HG02798 (cell line): ENCODE data around the gene SART3.
"Not testable (repeated sequence)": the region's sequence is repeated elsewhere in the genome, so short reads cannot be mapped to it uniquely, and the experiment has no call there.

Experiments used
- ATAC-seq: cut with Tn5 transposase; IDR thresholded peaks from one replicate; pipeline ENCODE4 v1.9.1; 2021; ENCODE audit warnings: mild to moderate bottlenecking; ENCODE audit not compliant: unreplicated experiment, poor library complexity

The SART3 gene

GRCh38 chr12:108505129-108505528, 55.8 kb downstream of the SART3 start:
- no peak for ATAC-seq

DNA sequence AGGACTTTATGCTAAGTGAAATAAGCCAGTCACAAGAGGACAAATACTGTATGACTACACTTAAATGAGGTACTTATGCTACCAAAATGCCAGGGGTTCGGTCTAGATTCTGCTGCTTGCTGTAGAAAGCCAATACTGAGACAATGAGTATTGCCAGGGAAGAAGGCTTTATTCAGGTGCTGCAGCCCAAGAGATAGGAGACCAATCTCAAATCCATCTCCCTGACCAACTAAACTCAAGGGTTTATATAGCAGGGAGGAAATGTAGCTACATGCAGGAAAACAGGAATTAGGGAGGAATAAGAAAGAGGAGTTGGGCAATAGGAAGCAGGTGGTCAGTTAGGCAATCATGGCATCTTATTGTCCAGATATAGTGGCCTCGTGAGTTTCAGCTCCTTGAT, 58.1 kb downstream of the SART3 start:
- no peak for ATAC-seq

- no peak for ATAC-seq
These were observed 62.8 kb downstream of the SART3 start for GRCh38 chr12:108498136-108498535.

DNA sequence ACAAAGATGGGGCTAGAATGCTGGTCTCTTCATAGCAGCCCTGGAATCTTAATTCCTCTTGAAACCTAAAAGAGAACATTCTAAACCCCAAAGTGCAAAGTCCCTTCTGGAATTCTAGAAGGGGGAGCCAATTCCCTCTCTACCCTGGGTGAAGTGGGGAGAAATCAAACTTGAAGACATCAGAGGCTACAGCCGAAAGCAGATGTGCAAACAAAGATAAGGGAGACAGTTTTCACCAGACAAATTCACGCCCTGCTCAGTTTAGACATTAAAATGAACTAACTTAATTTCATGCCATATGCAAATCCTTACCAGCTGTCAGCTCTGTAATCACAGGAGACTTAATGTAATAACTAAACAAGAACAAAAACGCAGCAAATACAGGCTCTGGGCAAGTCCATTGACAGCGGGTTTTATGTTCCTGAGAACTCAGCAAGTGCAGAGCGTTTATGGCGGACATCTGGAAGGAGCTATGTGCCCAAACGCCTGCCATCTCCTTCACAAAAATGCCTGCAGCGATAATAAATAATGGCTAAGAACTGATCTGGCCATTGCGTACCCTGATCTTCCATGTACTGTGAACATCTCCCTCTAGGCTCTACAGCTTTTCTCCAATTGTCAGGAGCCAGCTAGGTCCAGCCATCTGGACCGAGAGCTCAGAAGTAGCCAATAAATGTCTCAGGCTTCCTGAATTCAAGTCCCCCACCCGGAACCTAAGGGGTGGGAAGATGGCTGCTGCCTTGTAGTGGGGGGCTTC, 65.0 kb downstream of the SART3 start:
- ATAC-seq, result no peak

DNA sequence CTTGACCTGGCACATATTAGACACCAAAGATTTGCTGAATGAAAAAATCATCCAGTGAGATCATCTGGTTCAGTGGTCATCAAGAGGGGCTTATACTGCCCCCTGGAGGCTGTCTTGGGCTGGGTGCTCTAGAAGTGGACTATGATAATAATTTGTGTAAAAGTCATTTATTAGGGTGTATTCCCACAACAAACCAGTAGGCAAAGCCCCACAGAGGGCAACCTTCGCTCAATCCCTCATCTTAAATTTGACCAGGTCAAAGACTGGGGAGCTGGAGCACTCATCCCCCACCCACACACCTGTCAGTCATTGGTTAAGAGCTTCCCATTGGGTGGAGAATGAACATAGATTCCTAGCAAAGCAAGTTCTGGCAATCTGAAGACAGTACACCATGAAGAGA, 65.9 kb downstream of the SART3 start:
- ATAC-seq, result no peak

DNA sequence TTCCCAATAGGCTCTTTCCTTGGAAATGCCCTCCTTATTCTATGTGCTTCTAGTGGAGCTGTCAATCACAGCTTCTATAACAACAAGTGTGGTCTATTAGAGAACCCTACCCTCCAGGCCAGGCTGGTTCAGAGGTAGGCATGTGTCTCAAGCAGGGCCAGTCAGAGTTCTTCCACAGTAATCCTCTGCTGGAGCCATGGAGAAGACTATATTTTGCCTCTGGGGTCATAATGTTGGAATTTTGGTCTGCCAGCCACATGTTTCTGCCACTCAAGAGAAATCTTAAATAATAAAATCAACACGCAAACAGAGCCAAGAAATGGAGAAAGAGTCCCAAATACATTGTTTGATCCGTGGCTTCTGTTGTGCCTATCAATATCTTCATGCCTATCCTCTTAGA, 69.7 kb downstream of the SART3 start:
- ATAC-seq, result no peak

DNA sequence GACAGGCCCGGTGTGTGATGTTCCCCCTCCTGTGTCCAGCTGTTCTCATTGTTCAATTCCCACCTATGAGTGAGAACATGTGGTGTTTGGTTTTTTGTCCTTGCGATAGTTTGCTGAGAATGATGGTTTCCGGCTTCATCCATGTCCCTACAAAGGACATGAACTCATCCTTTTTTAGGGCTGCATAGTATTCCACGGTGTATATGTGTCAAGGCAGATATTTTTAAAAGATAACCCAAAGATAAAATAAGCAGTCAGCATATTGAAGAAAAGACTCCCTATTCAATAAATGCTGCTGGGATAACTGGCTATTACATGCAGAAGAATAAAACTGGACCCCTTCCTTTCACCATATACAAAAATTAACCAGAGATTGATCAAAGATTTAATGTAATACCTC, 73.9 kb downstream of the SART3 start:
- not testable (repeated sequence) for ATAC-seq

- ATAC-seq, result not testable (repeated sequence)
These were observed 75.6 kb downstream of the SART3 start for GRCh38 chr12:108485371-108485770.

DNA sequence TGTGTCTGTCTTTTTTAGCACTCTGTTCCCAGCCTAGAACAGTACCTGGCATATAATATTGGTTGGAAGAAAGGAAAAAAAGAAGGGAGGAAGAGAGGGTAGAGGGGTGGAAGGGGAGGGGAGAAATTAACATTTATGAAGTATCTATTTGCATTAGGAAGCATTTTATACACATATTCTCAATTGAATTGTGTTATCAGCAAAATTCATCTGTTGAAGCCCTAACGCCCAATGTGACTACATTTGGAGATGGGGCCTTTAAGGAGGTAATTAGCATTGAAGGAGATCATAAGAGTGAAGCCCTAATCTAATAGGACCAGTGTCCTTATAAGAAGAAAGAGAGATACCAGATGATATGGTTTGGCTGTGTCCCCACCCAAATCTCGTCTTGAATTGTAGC, 76.1 kb downstream of the SART3 start:
- ATAC-seq, result no peak

DNA sequence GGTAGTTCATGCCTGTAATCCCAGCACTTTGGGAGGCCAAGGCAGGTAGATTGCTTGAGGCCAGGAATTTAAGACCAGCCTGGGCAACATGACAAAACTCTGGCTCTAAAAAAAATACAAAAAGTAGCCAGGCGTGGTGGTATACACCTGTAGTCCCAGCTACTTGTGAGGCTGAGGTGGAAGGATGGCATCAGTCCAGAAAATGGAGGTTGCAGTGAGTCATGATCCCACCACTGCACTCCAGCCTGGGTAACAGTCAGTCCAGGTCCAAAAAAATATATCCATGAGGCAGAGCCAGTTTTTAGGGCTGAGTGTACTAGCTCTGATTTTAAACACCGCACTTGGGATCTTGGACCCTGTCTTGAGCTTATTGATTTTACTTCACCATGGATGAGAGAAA, 76.5 kb downstream of the SART3 start:
- no peak for ATAC-seq

DNA sequence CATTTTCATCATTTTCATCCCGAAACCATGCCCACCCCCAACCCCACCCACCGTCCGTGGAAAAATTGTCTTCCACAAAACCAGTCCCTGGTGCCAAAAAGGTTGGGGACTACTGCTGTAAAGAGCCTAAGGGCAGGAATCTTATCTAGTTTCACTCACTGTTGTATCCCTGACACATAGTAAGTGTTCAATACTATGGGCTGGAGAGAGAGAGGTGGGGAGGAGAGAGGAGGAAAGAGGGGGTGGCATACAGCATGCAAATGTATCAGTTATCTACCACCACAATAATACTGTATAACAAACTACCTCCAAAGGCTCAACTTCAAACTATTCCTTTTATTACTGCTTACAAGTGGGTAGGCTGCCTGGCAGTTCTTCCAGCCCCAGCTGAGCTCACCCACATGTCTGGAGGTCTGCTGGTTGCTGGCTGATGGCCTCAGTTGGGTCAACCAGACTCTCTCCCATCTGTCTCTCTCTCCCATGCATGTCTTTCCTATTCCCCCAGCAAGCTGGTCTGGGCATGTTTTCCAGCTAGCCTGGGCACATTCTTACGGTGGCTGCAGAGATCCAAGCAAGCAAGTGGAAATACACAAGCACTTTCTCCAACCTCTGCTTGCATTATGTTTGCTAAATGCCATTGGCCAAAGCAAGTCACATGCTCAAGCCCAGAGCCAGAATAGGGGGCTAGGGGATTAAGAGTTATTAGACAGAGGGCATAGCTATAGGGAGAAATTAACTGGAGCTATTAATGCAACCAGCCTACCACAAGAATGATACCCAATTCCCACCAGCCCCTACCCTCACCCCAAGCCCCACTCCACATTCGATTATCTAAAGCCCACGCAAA, 77.5 kb downstream of the SART3 start:
- no peak for ATAC-seq

DNA sequence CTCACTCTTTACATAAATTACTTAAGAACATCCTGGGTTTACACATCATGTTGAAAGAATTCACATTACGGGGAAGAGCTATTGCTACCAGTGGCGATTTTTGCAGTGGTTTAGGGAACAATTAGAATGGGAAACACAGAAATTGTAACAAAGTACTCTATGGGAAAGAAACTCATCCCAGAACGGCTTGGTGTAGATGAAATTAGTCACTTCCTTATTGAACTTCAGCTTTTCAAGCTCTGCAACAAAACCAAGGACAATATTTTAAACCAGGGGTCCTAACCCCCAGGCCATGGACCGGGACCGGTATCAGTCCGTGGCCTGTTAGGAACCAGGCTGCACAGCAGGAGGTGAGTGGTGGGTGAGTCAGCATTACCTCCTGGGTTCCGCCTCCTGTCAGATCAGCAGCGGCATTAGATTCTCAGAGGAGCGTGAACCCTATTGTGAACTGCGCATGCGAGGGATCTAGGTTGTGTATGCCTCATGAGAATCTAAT, 78.2 kb downstream of the SART3 start:
- ATAC-seq, result no peak

DNA sequence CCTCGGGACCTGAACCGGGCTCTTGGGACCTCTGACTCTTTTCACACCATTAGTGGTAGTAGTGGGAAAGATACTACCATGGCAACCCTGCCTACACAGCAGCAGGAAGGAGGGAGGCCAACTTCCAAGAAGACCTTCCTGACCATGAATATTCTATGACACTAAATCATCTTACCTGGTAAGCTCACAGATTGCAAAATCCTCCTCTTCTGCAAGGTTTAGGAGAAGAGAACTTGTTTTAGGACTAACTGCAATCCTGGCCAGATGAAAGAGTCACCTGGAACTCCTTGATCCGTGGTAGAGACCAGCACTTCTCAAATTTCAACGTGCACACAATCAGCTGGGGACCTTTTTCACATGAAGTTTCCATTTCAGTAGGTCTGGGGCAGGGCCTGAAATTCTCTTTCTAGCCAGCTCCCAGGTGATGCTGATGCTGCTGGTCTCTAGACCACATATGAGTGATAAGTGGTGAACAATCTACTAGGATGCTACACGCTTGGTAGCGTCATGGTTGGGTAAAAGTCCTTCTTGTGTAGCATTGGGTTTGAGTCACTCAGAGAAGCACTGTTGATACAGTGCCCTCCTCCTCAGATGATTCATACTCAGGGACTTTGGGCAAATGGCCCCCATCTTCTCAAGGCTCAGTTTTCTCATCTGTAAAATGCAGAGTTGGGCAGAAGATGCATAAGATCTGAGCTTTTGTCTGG, 81.5 kb downstream of the SART3 start:
- no peak for ATAC-seq

- ATAC-seq, result no peak
These were observed 82.3 kb downstream of the SART3 start for GRCh38 chr12:108478611-108479206.

DNA sequence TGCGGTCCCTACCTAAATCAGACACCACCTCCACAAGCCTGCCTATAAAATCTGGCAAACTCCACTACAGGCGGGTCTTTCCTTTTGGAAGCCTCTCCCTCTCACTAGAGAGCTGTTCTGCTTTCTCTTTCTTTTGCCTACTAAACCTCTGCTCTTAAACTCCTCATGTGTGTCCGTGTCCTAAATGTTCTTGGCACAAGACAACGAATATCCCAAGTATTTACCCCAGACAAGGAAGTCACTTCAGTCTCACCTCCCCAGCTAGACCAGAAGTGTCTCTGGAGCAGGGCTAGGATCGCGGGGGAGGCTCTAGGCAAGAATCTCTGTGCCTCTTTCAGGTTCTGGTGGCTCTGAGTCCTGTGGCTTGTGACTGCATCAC, 83.1 kb downstream of the SART3 start:
- ATAC-seq, result no peak

- ATAC-seq, result no peak
These were observed 83.7 kb downstream of the SART3 start for GRCh38 chr12:108477055-108477880.

DNA sequence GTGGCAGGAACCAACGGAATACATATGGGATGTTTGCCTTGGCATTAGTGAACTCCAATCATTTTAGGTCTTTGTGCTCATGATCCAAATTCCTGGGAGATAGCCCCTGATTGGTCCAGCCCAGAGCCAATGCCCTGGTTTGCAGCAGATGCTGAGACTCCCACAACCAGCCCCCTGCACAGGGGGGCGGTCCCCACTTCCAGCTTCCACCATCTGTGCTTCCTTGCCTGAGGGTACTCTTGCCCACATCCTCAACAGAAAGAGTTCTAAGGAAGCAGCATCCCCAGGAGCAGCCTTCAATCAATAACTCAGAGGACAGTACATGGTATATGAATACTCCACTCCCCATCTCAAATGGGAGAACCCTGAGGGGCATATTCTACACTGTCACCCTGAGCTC, 85.6 kb downstream of the SART3 start:
- no peak for ATAC-seq

DNA sequence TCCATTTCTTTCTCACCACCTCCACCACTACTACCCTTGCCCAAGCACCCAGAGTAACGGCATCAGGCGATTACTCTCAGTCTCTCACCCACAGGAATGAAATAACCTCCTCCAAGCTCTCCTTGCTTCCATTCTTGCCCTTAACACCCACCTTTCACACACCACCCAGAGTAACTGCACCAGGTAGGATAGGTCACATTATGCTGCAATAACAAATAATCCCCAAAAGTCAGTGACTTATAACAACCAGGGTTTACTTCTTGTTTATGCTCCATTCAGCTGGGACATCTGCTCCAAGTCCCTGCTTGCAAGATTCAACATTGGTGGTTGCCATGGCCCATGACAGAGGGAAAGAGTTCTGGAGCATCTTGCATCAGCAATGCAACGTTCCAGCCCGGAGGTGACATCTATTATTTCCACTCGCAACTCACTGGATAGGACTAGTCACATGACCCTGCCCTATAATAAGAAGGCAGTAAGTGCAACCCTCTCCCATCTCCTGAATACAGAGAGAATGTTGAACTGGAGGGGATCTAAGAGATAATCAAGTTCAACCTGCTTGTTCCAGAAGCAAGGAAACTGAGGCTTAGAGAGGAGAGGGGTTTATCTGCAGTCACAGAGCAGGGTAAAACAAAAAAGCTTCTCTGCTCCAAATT, 87.4 kb downstream of the SART3 start:
- no peak for ATAC-seq
